Lung (tissue), 12 donors: ENCODE measurements around the gene CDH4. TPM values are rescaled to one million over a fixed set of nuclear protein-coding genes. Genes with fewer than 3 reads are reported as not detected.
"Not testable (repeated sequence)": the region's sequence is repeated elsewhere in the genome, so short reads cannot be mapped to it uniquely, and the experiment has no call there.

ENCODE experiments used
- ATAC-seq: fragments of 200-7000 bp; cut with Tn5 transposase; one replicate; pipeline ENCODE4 v1.9.1; 2020; ENCODE audit warnings: moderate number of reproducible peaks; ENCODE audit not compliant: insufficient read depth, low FRiP score
- DNase-seq, 3 donors: peaks; one replicate each; pipeline ENCODE4 v3.0.0-alpha.2; 2013 to 2017
- H3K27ac ChIP-seq, 2 donors: one replicate each; pipeline ENCODE4 v1.5.1; 2013; ENCODE audit warnings: mild to moderate bottlenecking in 2 of 2, moderate library complexity in 2 of 2, control low read depth in 1 of 2, inconsistent platforms in 1 of 2, low read depth in 1 of 2, low read length in 1 of 2
- H3K27me3 ChIP-seq, 3 donors: one replicate each; pipeline ENCODE4 v1.5.1; 2013; ENCODE audit warnings: low read length in 2 of 3; ENCODE audit not compliant: control insufficient read depth in 3 of 3, insufficient read depth in 3 of 3
- H3K36me3 ChIP-seq, 4 donors: one replicate each; pipeline ENCODE4 v1.5.1; 2013; ENCODE audit warnings: low read length in 4 of 4, mild to moderate bottlenecking in 1 of 4, moderate library complexity in 1 of 4; ENCODE audit not compliant: control insufficient read depth in 4 of 4, insufficient read depth in 4 of 4
- H3K4me1 ChIP-seq, 5 donors: one replicate each; pipeline ENCODE4 v1.5.1; 2013; ENCODE audit warnings: low read length in 5 of 5, mild to moderate bottlenecking in 2 of 5, moderate library complexity in 1 of 5; ENCODE audit not compliant: control insufficient read depth in 5 of 5, insufficient read depth in 5 of 5
- H3K4me3 ChIP-seq: one replicate; pipeline ENCODE4 v1.5.1; 2013; ENCODE audit warnings: mild to moderate bottlenecking, control low read depth, moderate library complexity
- H3K9ac ChIP-seq, 2 donors: one replicate each; pipeline ENCODE4 v1.5.1; 2013; ENCODE audit warnings: low read length in 2 of 2, control low read depth in 1 of 2; ENCODE audit not compliant: insufficient read depth in 1 of 2
- H3K9me3 ChIP-seq, 4 donors: one replicate each; pipeline ENCODE4 v1.5.1; 2013; ENCODE audit warnings: low read length in 3 of 4, mild to moderate bottlenecking in 1 of 4, moderate library complexity in 1 of 4; ENCODE audit not compliant: control insufficient read depth in 4 of 4, insufficient read depth in 3 of 4
- WGBS, 2 donors: extraction: QIAGEN DNeasy Blood & Tissue Kit; methylation state at CpG; one replicate each; pipeline ENCODE4 v1.1.7; 2013; 5-methylcytosine and 5-hydroxymethylcytosine counted together
- polyA plus RNA-seq, 2 donors: library from polyadenylated mRNA; stranded (reverse); fragments of 200-250 nt; gene quantifications; one replicate each; pipeline ENCODE4 v1.2.1, GENCODE V29; 2013
- total RNA-seq, 2 donors: library from RNA; depleted of rRNA in 1 of 2; stranded (reverse); fragments of >200 nt in 1 of 2; gene quantifications; one replicate each; pipeline ENCODE4 v1.2.1, GENCODE V29; 2014 to 2021
- TF ChIP-seq, protein P1 (sequence below): IDR thresholded peaks from 2 replicates; pipeline ENCODE4 v1.5.1; 2012; ENCODE audit warnings: mild to moderate bottlenecking; ENCODE audit errors: control extremely low read depth, extremely low read depth
- donor health status: control.
- donor health status: control.
- donor health status: Bipolar disorder and iron deficiency.
- donor health status: healthy.
- donor health status: DM: yes; HTN: yes; CAD: no.

CDH4 gene
- total and polyA plus RNA-seq, 4 donors, result 0.10 to 2.1 (median 0.34) TPM

- WGBS, 2 donors, result 92 to 95% methylated on average over 4 of the region's 4 CpGs
- no peak overlapping the region for H3K4me3 ChIP-seq
- TF ChIP-seq, protein P1, sequence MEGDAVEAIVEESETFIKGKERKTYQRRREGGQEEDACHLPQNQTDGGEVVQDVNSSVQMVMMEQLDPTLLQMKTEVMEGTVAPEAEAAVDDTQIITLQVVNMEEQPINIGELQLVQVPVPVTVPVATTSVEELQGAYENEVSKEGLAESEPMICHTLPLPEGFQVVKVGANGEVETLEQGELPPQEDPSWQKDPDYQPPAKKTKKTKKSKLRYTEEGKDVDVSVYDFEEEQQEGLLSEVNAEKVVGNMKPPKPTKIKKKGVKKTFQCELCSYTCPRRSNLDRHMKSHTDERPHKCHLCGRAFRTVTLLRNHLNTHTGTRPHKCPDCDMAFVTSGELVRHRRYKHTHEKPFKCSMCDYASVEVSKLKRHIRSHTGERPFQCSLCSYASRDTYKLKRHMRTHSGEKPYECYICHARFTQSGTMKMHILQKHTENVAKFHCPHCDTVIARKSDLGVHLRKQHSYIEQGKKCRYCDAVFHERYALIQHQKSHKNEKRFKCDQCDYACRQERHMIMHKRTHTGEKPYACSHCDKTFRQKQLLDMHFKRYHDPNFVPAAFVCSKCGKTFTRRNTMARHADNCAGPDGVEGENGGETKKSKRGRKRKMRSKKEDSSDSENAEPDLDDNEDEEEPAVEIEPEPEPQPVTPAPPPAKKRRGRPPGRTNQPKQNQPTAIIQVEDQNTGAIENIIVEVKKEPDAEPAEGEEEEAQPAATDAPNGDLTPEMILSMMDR, result no peak
- DNase-seq (no peak), ATAC-seq (no peak)
- H3K36me3 ChIP-seq, result no peaks in the 10 kb centered on the region
- H3K9ac ChIP-seq, result no peak overlapping the region
- H3K27me3 ChIP-seq, result peaks cover 0 to 12% (median 0%) of the 10 kb centered on the region in 3 donors
- no peak overlapping the region for H3K27ac ChIP-seq
- no peaks in the 10 kb centered on the region for H3K4me1 ChIP-seq
- H3K9me3 ChIP-seq, result peaks cover 0 to 13% (median 0%) of the 10 kb centered on the region in 4 donors
Observed at GRCh38 chr20:61424011-61424627, 172.1 kb downstream of the CDH4 start.

GRCh38 chr20:61424628-61425420 is 172.8 kb downstream of the CDH4 start:
- Histone ChIP-seq H3K9ac (no peak overlapping the region), H3K27me3 (peaks cover 0 to 17% (median 0%) of the 10 kb centered on the region in 3 donors), H3K27ac (no peak overlapping the region), H3K9me3 (peaks cover 0 to 9% (median 0%) of the 10 kb centered on the region in 4 donors), H3K4me3 (no peak overlapping the region), H3K36me3 (no peaks in the 10 kb centered on the region), H3K4me1 (no peaks in the 10 kb centered on the region)
- ATAC-seq (no peak), DNase-seq (no peak)
- TF ChIP-seq, protein P1, result no peak
- 90 to 94% methylated on average over 25 of the region's 25 CpGs for WGBS, 2 donors

DNA sequence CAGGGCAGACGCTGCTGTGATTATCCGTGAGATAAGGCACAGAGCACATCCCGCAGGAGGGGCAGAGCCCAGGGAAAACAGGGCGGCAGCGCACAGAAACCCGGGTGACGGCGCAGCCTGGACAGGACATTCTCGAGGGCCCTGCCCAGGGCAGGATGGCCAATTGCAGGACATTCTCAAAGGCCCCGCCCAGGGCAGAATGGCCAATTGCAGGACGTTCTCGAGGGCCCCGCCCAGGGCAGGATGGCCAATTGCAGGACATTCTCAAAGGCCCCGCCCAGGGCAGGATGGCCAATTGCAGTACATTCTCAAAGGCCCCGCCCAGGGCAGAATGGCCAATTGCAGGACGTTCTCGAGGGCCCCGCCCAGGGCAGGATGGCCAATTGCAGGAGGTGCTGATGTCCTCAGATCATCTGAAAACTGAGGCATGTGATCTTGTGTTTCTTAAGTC is 173.5 kb downstream of the CDH4 start:
- not testable (repeated sequence) for H3K4me3 ChIP-seq, H3K4me1 ChIP-seq, H3K9ac ChIP-seq, H3K9me3 ChIP-seq, H3K27ac ChIP-seq, H3K36me3 ChIP-seq, ATAC-seq, DNase-seq
- WGBS, 2 donors, result 92 to 94% methylated on average over 18 of the region's 18 CpGs
- peaks cover 0 to 17% (median 0%) of the 10 kb centered on the region in 3 donors for H3K27me3 ChIP-seq

- no peak overlapping the region for H3K9ac ChIP-seq
- TF ChIP-seq, protein P1, result no peak
- no peaks in the 10 kb centered on the region for H3K4me1 ChIP-seq
- H3K4me3 ChIP-seq, result no peak overlapping the region
- H3K27ac ChIP-seq, result no peak overlapping the region
- H3K27me3 ChIP-seq, result peaks cover 0 to 17% (median 0%) of the 10 kb centered on the region in 3 donors
- no peaks in the 10 kb centered on the region for H3K36me3 ChIP-seq
- H3K9me3 ChIP-seq, result peaks cover 0 to 2% (median 0%) of the 10 kb centered on the region in 4 donors
- WGBS, 2 donors, result 83 to 92% methylated on average over 8 of the region's 8 CpGs
- no peak for ATAC-seq
- no peak for DNase-seq
Observed at GRCh38 chr20:61426352-61426751, 174.3 kb downstream of the CDH4 start.
